ENCODE data around the gene VTA1. TPM values are rescaled to one million over a fixed set of nuclear protein-coding genes. Genes with fewer than 3 reads are reported as not detected.
A peak's percentile ranks its signal among the peaks of the same experiment; 100 is the strongest.
"Not testable (repeated sequence)": the region's sequence is repeated elsewhere in the genome, so short reads cannot be mapped to it uniquely, and the experiment has no call there.

VTA1 gene
- total RNA-seq, 6 experiments from 2014 or later: 68.3 to 81.3 (median 77.1) TPM

DNA sequence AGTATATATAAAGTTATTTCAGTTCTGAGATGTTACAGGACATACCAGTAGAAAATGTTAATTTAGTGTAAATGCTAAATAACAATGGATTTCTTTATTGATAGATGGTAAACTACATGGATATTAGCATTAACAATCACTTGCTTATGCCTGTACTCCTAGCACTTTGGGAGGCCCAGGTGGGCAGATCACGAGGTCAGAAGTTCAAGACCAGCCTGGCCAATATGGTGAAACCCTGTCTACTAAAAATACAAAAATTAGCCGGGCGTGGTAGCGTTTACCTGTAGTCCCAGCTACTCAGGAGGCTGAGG is 9.7 kb downstream of the VTA1 start:
- Mint-ChIP-seq H3K4me1 (ENCODE audit: low read depth) (peaks cover 60% of the 10 kb centered on the region), H3K27ac (peak overlapping the region; percentile 76; the same call in 1 of the 2 replicates)
- TF ChIP-seq, protein P1, sequence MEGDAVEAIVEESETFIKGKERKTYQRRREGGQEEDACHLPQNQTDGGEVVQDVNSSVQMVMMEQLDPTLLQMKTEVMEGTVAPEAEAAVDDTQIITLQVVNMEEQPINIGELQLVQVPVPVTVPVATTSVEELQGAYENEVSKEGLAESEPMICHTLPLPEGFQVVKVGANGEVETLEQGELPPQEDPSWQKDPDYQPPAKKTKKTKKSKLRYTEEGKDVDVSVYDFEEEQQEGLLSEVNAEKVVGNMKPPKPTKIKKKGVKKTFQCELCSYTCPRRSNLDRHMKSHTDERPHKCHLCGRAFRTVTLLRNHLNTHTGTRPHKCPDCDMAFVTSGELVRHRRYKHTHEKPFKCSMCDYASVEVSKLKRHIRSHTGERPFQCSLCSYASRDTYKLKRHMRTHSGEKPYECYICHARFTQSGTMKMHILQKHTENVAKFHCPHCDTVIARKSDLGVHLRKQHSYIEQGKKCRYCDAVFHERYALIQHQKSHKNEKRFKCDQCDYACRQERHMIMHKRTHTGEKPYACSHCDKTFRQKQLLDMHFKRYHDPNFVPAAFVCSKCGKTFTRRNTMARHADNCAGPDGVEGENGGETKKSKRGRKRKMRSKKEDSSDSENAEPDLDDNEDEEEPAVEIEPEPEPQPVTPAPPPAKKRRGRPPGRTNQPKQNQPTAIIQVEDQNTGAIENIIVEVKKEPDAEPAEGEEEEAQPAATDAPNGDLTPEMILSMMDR (IDR thresholded peaks at IDR 0.05): peak; percentile 45; the same call in 1 of the 2 replicates
- not testable (repeated sequence) for H3K4me3 Mint-ChIP-seq; H3K9me3 Mint-ChIP-seq; H3K36me3 Mint-ChIP-seq (ENCODE audit: low read depth); DNase-seq; H3K27me3 Mint-ChIP-seq (ENCODE audit: insufficient read depth)

DNA sequence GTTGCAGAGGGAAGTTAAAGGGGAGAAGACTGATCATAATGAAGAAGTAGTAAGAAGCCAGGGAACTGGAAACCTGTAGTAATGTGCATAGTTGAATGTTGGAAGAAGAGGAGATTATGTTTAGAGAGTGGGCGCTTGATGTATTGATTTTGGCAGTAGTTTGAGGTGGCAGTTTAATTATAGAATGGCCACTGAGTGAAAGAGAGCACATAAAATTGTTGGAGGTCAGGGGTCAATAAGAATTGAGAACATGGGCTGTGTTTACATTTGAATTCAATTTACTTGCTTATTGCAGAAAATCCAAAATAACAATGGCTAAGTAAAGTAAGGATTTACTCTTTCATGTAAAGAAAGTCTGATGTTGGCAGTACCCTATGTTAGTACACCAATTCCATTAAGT is 15.7 kb downstream of the VTA1 start:
- H3K36me3 Mint-ChIP-seq (ENCODE audit: low read depth): peaks cover 4% of the 10 kb centered on the region; the same call in 1 of the 2 replicates
- DNase-seq: no peak
- H3K4me3 Mint-ChIP-seq: no peak overlapping the region
- TF ChIP-seq, protein P1 (IDR thresholded peaks at IDR 0.05): no peak
- H3K9me3 Mint-ChIP-seq: no peaks in the 10 kb centered on the region
- H3K27ac Mint-ChIP-seq: no peak overlapping the region
- H3K27me3 Mint-ChIP-seq (ENCODE audit: insufficient read depth): peaks cover 1% of the 10 kb centered on the region; the same call in 1 of the 2 replicates
- peaks cover 22% of the 10 kb centered on the region for H3K4me1 Mint-ChIP-seq (ENCODE audit: low read depth)

- Mint-ChIP-seq H3K27me3 (ENCODE audit: insufficient read depth) (peaks cover 1% of the 10 kb centered on the region; the same call in 1 of the 2 replicates), H3K4me3 (no peak overlapping the region), H3K36me3 (ENCODE audit: low read depth) (peaks cover 4% of the 10 kb centered on the region; the same call in 1 of the 2 replicates), H3K27ac (no peak overlapping the region), H3K4me1 (ENCODE audit: low read depth) (peaks cover 16% of the 10 kb centered on the region), H3K9me3 (no peaks in the 10 kb centered on the region)
- TF ChIP-seq, protein P1 (IDR thresholded peaks at IDR 0.05): no peak
- no peak for DNase-seq
These were observed 18.2 kb downstream of the VTA1 start for GRCh38 chr6:142165227-142165626.

GRCh38 chr6:142167071-142167470 is 20.0 kb downstream of the VTA1 start:
- Mint-ChIP-seq H3K36me3 (ENCODE audit: low read depth) (peaks cover under 1% of the 10 kb centered on the region), H3K27me3 (ENCODE audit: insufficient read depth) (peaks cover 1% of the 10 kb centered on the region; the same call in 1 of the 2 replicates), H3K4me1 (ENCODE audit: low read depth) (peaks cover 10% of the 10 kb centered on the region), H3K9me3 (no peaks in the 10 kb centered on the region), H3K4me3 (no peak overlapping the region), H3K27ac (no peak overlapping the region; the same call in 1 of the 2 replicates)
- no peak for DNase-seq
- TF ChIP-seq, protein P1 (IDR thresholded peaks at IDR 0.05): no peak

- Mint-ChIP-seq H3K27ac (no peak overlapping the region), H3K4me1 (ENCODE audit: low read depth) (peaks cover 5% of the 10 kb centered on the region), H3K27me3 (ENCODE audit: insufficient read depth) (peaks cover 1% of the 10 kb centered on the region; the same call in 1 of the 2 replicates), H3K4me3 (no peak overlapping the region), H3K9me3 (no peaks in the 10 kb centered on the region), H3K36me3 (ENCODE audit: low read depth) (peaks cover 5% of the 10 kb centered on the region)
- TF ChIP-seq, protein P1 (IDR thresholded peaks at IDR 0.05): no peak
- DNase-seq: no peak
These were observed 20.4 kb downstream of the VTA1 start for GRCh38 chr6:142167486-142167885.

DNA sequence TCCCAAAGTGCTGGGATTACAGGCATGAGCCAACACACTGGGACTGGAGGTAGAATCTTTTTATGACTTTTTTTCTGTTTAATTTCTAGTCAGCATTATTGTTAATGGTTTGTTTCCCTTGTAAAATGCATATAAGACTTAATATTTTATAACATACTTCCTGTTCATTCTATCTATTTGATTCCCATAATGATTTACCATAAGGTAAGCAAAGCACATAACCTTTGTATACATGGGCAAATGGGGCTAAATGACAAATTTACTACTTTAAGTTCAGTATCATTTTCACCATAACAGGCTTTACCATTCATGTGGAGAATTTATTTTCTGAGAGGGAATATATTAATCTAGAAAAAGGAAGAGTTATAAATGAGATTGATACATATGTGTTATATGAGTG is 24.3 kb downstream of the VTA1 start:
- DNase-seq: no peak
- Mint-ChIP-seq H3K9me3 (no peaks in the 10 kb centered on the region), H3K27me3 (ENCODE audit: insufficient read depth) (peaks cover 1% of the 10 kb centered on the region; the same call in 1 of the 2 replicates), H3K27ac (no peak overlapping the region), H3K4me1 (ENCODE audit: low read depth) (no peaks in the 10 kb centered on the region), H3K36me3 (ENCODE audit: low read depth) (peaks cover 30% of the 10 kb centered on the region), H3K4me3 (no peak overlapping the region)
- TF ChIP-seq, protein P1 (IDR thresholded peaks at IDR 0.05): no peak
